ENCODE results near the gene CKAP5. TPM values are rescaled to one million over a fixed set of nuclear protein-coding genes. Genes with fewer than 3 reads are reported as not detected.

Gene CKAP5
- 186 TPM for total RNA-seq

DNA sequence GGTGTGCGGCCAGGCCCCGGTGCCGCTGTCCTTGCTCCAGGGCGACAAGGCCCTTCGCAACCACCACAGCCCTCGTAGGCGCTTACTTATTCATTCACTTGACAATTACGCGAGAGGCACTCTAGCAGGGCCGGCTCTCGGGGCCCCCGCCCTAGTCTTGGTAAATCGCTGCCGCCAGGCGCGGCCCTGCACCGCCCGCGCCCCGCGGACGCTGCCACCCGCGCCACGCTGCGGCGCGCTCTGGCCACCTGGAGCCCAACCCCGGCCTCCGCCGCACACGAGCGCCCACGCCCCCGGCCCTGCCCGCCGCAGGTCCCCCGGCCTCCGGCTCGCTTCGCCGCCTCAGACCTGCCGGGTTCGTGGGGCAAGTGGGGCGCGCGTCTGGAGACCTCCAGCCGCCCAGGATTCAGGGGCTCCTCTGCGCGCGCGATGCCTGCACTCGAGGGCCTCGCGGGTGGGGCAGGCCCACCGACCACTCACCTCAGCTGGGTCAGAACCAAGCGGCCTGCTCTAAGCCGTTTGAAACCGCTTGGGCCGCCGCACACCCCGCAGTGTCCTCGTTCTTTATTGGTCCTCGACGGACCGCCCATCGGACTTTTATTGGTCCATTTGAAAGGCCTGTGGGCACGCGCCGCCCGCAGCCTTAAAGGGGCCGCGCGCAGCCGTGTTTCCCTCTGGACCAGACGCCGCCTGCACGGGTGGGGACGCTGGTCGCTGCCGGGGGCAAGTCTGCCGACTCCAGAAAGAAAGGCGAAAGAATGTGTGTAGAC lies at the start of gene CKAP5:
CKAP5 (minus strand) TSS at position 541 of the 770 bp plus-strand sequence. CDS start 25,049 bp downstream, outside the sequence.
- peak; percentile 84 for DNase-seq

DNA sequence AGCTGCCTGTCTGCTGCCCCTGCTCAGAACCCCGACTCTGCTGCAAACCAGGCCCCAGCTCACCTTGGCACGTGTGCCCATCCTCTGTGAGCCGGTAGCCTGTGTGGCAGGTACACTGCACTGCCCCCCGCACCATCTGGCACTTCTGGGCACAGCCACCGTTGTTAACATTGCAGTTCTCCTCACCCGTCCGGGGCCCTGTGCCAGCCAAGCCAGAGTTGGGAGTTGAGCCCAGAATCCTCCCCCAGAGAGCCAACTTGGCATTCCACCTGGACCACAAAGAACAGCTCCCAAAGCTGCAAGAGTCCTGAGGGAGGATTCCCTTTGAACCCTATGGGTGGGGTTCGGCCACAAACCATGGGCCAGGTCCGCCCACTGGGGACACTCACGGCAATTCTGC lies 49.7 kb upstream of the CKAP5 start:
- peak; percentile 75 for DNase-seq

DNA sequence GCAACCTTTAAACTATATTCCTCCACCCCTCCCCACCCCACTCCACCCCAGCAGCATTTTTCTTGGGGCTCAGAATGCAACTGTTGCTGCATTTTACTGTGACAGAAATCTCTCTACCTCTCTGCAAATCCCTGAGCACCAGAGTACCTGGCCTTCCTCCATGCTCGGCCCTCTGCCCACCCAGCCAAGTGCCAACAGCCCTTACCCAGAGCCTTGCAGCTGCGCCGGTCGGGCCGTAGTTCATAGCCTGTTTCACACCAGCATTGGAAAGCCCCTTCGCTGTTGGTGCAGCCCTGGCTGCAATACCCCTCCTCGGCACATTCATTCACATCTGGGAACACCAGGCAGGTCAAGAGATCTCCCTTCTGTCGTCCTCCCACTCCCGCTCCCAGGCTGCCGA lies 48.9 kb upstream of the CKAP5 start:
- no peak for DNase-seq

DNA sequence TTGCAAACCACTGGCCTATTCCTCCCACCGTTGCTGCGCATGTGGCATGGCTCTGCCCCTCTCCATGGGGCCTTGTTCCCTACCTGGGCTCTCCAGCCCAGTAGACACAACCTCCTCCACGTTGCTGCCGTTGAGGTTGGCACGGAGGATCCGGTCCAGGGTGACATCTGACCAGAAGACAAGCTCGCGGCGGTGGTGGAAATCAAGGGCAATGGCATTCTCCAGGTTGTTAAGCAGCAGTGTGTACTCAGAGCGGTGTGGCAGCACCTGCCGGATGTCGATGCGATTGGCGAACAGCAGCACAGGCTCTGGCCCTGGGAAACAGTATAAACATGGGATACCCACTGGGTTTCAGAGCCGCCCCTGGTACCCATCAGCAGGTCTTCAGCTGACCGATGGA lies 48.4 kb upstream of the CKAP5 start:
- no peak for DNase-seq

DNA sequence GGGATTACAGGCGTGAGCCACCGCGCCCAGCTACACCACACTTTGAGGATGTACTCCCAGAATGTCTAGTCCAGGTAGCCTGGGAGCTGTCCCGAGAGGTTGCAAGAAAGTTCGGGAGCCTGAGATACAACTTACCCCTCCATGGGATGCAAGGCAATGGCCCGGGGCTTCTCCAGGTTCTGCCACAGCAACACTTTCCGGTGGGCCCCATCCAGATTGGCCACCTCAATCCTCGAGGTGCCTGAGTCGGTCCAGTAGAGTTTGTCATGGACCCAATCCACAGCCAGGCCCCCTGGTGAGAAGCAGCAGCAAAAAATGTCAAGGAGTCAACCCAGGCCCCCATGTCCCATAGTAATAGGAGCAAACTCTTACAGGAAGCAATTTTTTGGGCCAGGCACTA lies 46.8 kb upstream of the CKAP5 start:
- DNase-seq: no peak

DNA sequence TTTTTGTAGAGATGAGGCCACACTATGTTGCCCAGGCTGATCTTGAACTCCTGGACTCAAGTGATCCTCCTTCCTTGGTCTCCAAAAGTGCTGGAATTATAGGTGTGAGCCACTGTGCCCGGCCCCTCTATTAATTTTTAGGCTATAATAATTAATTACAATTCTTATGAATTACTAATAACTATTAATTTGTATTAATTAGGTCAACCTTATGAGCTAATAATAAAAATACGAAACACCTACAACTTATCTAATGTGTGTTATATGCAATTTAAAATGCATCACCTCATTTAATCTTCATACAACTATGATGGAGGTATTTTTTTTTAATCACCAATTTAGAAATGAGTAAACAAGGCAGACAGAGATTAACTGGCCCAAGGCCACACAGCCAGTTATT lies 46.0 kb upstream of the CKAP5 start:
- no peak for DNase-seq

DNA sequence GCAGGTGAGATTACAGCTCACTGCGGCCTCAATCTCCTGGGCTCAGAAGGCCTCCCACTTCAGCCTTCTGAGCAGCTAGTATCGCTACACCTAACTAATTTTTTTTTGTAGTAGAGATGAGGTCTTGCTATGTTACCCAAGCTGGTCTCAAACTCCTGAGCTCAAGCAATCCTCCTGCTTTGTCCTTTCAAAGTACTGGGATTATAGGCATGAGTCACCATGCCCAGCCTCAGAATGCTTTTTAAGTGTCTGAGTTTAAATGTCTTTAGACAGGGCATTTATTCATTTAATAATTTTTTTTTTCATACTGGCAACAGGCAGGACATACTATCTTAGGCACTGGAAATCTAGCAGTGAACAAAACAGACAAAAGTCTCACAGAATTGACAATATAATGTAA lies 44.6 kb upstream of the CKAP5 start:
- DNase-seq: no peak

DNA sequence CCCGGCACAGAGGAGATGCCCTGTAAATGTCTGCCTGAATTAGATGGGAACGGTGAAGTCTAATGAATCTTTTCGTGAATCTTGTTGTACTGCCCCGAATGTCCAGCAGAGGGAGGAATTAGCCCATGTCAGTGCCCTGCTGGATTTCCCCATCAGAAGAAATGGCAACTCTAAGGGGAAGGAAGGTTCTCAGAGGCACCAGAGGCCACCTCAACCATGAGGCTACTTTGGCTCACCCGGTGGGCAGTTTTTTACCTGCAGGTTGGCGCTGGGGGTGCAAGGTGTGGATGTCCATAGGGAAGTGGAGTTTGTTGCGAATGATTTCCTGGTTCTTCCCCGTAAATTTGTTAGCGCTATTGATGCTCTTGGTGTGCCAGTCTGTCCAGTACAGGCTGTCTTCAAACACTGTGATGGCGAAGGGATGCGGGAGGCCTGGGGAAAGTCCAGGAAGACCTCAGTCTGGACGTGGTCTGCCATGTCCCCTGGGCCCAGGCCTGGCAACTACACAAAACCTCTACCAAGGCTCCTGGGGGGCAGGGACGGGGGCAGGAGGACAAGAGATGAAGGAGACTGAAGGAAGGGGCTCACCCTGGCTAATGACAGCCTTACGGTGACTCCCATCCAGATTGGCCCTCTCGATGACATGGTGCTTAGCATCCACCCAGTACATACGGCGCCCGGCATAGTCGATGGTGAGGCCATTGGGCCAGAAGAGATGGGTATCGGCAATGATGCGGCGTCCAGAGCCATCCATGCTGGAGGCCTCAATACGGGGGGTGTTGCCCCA lies 43.8 kb upstream of the CKAP5 start:
- DNase-seq: peak; percentile 62

DNA sequence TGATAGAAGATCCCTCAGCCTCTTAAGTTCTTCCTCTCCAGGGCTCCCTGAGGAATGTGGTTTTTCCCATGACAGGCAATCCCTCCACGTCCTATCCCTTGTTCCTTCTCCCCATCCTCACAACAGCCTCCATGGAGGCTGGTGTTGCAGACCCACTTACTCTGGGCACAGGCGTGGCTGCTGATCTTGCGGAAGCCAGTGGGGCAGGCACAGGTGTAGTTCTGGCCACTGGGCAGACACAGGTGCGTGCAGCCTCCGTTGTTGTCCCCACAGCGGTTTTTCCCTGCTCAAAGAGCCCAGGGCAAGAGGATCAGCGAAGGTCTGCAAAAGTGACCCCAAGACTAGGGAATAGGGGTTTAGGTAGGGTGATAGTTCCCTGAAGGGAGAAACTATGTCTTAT lies 43.2 kb upstream of the CKAP5 start:
- no peak for DNase-seq

DNA sequence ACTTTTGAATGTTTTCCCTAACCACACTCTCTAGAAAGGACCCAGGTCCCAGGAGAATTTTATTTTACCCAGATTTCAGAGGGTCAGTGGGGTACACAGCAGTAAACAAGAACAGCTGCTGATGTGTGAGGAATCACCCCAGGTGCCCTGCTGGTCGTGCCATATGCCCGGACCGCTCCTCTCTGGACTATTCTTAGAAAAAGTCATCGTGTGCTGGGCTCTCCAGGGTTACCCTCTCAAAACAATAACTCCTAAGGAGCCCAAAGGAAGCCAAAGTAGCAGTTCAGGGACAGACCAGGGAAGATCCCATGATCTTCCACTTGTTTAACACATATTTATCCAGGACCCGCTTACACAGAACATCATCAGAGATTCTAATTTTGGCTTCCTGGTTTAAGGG lies 42.6 kb upstream of the CKAP5 start:
- DNase-seq: no peak

DNA sequence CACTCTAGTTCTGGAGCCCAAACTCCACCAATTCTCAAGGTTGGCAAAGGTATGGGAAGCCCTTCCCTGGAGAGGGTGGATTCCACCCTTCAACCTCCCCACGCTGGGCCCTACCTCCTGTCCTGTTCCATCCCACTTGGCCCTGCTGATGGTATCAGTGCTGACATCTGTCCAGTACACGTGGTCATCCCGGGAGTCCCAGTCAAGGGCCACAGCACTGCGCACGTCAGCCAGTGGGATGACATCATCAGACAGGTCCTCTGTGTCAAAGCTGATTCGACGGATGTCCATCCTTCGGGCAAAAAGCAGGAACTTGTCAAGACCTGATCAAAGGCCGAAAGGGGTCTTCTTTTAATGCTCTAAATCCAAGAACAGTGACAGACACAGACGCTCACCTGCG lies 40.1 kb upstream of the CKAP5 start:
- DNase-seq: no peak

DNA sequence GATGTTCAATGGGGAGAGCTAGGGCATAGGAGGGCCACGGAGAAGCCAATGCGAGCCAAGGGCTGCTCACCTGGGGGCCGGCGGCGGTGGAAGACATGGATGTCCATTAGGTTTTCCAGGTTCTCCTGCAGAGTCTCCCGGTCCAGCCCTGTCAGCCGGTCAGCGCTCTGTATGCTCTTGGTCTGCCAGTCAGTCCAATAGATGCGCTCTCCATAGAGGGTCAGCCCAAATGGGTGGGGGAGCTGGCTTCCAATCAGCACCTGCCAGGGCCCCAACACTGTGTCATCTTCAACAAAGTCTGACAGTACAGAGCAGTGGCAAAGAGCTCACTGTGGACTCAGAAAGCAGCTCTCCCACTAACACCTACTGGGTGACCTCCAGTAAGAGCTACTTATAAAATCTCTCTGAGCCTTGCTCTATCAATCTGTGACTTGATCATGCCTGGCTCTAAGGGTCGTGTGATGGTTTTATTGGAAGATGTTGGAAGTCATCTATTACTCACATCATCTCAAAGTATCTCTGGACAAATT lies 33.0 kb upstream of the CKAP5 start:
- DNase-seq: no peak

DNA sequence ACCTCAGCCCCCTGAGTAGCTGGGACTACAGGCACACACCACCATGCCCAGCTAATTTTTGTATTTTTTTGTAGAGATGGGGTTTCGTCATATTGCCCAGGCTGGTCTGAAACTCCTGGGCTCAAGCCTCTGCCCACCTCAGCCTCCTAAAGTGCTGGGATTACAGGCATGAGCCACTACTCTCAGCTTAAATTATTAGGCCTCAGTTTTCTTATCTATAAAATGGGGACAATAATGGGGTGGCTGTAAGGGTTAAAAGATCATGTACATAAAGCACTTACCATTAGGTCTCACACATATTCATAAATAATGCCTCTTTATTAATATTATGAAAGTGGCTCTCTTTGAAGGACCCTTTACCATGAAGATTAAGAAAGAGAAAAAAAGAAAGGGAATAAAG lies 31.5 kb upstream of the CKAP5 start:
- no peak for DNase-seq

DNA sequence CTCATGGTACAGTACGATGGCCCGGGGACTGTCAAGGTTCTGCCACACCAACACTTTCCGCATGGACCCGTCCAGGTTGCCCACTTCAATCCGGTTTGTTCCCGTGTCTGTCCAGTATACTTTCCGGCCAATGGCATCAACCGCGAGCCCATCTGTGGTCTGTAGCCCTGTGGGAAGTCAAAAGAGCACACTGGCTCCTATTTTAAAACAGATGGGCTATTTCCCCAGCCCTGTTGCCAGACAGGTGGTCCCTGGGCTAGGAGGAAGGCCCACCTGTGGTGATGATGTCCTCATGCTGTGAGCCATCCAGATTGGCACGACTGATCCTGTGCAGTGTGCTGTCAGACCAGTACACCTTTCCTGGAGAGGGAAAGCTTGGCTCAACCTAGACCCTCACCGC lies 30.4 kb upstream of the CKAP5 start:
- no peak for DNase-seq

DNA sequence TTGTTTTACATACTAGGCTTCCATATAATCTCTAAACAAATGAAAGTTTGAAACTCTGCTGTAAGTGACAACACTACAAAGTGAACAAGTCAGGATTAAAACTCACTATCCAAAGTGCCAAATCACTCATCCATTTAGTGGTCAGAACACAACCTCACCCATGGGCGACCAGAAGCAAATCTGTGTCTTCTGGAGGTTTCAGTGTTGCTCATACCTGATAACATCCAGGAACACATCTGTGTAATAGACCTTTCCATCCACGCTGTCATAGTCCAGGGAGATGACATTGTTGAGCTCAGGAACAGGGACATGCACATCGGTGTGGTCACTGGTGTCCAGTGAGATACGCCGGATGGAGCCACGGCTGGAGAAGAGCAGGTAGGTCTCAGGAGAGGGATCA lies 28.5 kb upstream of the CKAP5 start:
- no peak for DNase-seq

DNA sequence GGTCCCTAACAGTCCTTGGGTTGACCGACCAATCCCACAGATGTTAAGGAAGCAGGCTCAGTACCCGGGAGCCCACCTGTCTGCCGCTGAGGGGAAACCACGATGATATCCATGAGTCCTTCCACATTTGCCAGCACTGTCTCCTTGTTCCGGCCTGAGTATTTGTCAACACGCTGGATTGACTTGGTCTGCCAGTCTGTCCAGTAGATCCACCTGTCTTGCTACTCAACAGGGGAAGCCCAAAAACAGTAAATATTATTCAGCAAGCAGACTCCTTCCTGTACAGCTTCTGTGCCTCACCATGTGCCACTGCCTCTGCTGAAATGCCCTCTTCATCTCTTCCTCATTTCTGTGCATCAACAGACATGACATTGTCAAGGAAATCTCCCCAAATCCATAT lies 22.8 kb upstream of the CKAP5 start:
- DNase-seq: no peak

DNA sequence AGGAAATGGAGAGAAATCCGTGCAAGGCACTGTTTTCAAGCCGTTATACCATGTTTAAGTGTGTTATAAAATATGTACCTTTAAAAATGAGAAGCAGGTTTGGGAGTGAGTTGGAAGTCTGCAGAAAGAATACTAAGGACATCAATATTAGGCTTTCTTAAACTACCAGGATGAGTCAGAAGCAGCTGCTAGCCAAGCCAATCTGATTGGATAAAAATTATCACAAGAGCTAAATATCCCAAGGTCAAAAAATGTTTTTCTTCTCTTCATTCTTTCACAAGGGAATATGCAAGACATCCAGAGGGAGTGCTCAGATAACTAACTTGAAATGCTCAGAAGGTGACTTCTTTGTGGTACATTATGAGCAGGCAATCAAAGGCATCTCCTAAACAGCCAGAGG lies 19.3 kb upstream of the CKAP5 start:
- no peak for DNase-seq

DNA sequence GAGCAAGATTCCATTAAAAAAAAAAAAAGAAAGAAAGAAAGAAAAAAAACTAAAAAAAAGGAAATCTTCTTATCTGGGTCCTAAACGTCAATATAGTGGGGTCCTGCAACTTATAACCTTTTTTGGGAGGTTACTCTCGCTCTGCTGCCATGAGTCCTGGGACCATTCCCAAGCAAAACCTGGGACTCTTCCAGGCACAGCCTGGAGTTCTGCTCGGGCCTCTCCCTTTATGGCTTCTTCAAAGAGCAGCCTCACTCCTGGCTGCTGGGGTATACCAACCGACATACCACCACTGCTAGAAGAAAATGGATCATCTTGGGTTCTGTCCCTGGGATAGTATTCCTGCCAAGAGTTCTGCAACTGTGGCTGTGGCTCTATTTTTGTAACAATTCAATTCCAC lies 14.1 kb upstream of the CKAP5 start:
- DNase-seq: no peak

DNA sequence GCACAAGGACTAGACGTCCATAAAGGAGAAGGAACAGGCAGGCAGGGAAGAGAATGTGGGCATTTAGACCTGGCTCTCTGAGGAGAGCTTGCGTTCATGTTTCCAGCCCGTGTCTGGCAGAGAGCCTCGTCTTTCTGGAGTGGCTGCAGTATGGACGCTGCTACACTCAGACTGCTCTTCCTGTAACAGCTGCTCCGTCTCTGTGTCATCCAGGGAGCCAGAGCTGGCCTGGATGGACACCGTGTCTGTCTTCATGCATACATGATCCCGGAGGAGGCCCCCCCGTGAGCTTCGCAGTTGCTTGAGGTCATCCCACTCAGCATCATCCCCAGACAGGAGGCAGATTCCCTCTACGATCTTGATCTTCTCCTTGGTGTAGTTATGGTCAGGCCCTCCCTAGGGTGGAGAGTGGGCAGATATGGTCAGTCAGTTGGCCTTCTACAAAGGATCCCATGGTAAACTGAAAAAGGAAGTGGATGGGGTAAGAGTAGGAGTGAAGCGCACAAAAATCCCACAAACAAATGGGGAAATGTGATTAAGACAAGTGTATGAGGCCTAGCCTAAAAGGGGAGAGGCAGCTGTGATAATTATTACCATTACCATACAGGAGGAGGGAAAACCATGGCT lies 13.0 kb upstream of the CKAP5 start:
- DNase-seq: peak; percentile 7

DNA sequence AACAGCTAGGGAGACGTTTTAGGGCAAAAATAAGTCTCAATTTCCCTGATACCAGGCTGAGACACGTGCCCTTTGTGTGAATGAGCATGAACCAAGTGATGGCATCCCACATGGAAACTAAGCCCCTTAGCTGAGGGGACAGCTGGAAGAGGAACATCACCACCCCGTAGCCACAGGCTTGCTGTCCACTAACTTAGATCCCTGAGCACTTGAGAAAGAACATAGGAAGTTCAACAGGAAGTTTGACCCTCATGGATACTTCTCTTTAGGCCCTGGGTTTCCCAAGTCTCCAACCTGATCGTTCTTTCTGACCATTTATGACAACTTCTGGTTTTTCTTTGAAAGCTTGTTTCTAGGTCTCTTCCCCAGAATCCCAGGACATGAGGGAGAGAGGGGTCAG lies 11.6 kb upstream of the CKAP5 start:
- DNase-seq: no peak

DNA sequence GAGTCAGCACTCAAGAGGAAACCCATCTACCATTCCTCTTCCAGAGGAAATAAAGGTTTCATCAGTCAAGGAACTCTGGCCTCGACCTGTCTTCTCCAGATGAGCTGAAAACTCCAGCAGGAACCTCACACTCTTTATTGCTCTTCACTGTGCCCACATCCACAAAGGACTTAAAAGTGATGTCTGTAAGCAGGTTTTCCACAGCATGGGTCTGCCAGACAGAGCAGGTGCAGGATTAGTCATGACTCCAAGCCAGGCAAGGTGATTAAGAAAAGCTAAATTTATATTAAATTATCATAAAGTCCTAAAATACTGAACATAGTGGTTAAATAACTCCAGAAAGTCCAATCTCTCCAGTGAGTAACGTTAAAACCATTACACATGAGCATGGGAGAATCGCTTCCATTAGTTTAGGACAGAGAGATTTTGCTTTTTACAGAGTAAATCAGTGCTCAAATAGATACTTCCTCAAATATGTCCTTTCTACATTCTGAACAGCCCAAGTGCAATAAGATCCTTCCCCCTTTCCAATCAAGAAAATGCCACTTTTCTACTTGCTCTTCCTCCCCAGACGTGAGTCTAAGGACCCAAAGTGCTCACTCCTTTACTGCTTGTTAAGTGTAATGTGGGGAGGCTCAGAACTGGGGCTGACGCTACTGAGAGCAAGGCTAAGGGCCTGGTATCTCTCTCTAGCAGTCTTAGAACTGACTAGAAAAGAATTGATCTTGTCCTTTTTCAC lies 10.7 kb upstream of the CKAP5 start:
- DNase-seq: no peak

DNA sequence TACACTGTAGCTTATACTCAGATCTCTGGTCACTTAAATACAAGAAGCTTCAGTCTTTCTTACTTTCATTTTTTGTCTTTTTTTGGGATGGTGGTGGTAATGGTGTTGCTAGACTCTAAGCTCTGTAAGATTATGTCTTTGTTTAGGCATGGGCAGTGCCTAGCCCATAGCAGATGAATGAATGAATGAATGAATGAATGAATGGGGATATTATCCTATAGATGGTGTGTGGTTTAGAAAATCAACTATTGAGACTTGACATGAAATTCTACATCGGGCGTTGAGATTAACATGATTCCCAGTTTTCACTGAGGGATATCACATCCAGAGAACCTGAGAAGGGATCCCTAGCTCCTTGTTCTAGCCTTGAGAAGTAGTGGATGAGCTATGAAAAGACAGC lies 9.8 kb upstream of the CKAP5 start:
- DNase-seq: no peak

DNA sequence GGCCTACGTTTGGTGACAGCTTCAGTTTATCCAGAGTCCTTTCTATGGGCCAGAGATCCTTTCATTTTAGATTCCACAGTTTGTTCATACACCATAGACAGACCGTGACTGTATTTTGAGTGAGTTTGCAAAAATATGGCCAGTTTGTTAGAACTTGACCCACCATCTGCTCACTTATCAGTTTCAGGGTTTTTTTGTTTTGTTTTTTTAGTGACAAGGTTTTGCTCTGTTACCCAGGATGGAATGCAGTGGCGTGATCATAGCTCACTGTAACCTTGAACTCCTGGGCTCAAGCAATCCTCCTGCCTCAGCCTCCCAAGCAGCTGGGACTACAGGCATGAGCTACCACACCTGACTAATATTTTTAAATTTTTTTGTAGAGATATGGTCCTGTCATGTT lies 9.1 kb upstream of the CKAP5 start:
- no peak for DNase-seq

All from occipital lobe (tissue), 2 donors.